ENCODE data around the gene ACTR2.

Gene ACTR2

GRCh38 chr2:65264821-65265670, 37.4 kb downstream of the ACTR2 start:
- peak; percentile 50 for TF ChIP-seq CTCF (IDR thresholded peaks at IDR 0.05; ENCODE audit: extremely low read depth, insufficient read depth, missing control alignments)
- in situ Hi-C loops (cut with MboI; ENCODE audit: low pct_unique_long_range_greater_than_20kb, low sequenced_read_pairs, unreplicated experiment) = loop anchor here (10.0 kb wide), 1 partner anchor 290 kb away; no protein-coding TSS in a partner anchor
- DNase-seq (ENCODE audit: low spot score) = no peak

GRCh38 chr2:65265671-65266045, 38.0 kb downstream of the ACTR2 start:
- in situ Hi-C loops (cut with MboI; ENCODE audit: low pct_unique_long_range_greater_than_20kb, low sequenced_read_pairs, unreplicated experiment) = loop anchor here (10.0 kb wide), 1 partner anchor 289 kb away; no protein-coding TSS in a partner anchor
- no peak for TF ChIP-seq CTCF (IDR thresholded peaks at IDR 0.05; ENCODE audit: extremely low read depth, insufficient read depth, missing control alignments)
- DNase-seq (ENCODE audit: low spot score) = no peak

GRCh38 chr2:65267008-65267407, 39.4 kb downstream of the ACTR2 start:
- in situ Hi-C loops (cut with MboI; ENCODE audit: low pct_unique_long_range_greater_than_20kb, low sequenced_read_pairs, unreplicated experiment) = loop anchor here (10.0 kb wide), 1 partner anchor 288 kb away; no protein-coding TSS in a partner anchor
- no peak for DNase-seq (ENCODE audit: low spot score)
- TF ChIP-seq CTCF (IDR thresholded peaks at IDR 0.05; ENCODE audit: extremely low read depth, insufficient read depth, missing control alignments) = no peak

GRCh38 chr2:65268957-65269356, 41.3 kb downstream of the ACTR2 start:
- in situ Hi-C loops (cut with MboI; ENCODE audit: low pct_unique_long_range_greater_than_20kb, low sequenced_read_pairs, unreplicated experiment) = loop anchor here (10.0 kb wide), 1 partner anchor 286 kb away; no protein-coding TSS in a partner anchor
- TF ChIP-seq CTCF (IDR thresholded peaks at IDR 0.05; ENCODE audit: extremely low read depth, insufficient read depth, missing control alignments) = no peak
- no peak for DNase-seq (ENCODE audit: low spot score)

GRCh38 chr2:65273344-65273743, 45.7 kb downstream of the ACTR2 start:
- no peak for TF ChIP-seq CTCF (IDR thresholded peaks at IDR 0.05; ENCODE audit: extremely low read depth, insufficient read depth, missing control alignments)
- no peak for DNase-seq (ENCODE audit: low spot score)
- in situ Hi-C loops (cut with MboI; ENCODE audit: low pct_unique_long_range_greater_than_20kb, low sequenced_read_pairs, unreplicated experiment) = no loop called here

- in situ Hi-C loops (cut with MboI; ENCODE audit: low pct_unique_long_range_greater_than_20kb, low sequenced_read_pairs, unreplicated experiment) = no loop called here
- no peak for TF ChIP-seq CTCF (IDR thresholded peaks at IDR 0.05; ENCODE audit: extremely low read depth, insufficient read depth, missing control alignments)
- DNase-seq (ENCODE audit: low spot score) = no peak
Observed at GRCh38 chr2:65275141-65275915, 47.7 kb downstream of the ACTR2 start.
